GDM1 (cell line): Measurements from ENCODE around the gene PNPO.
"Not testable (repeated sequence)": the region's sequence is repeated elsewhere in the genome, so short reads cannot be mapped to it uniquely, and the experiment has no call there.

Experiments
- DNase-seq: peaks from one replicate; lab custom pipeline; 2025; lab: John Stamatoyannopoulos, UW

Gene PNPO

DNA sequence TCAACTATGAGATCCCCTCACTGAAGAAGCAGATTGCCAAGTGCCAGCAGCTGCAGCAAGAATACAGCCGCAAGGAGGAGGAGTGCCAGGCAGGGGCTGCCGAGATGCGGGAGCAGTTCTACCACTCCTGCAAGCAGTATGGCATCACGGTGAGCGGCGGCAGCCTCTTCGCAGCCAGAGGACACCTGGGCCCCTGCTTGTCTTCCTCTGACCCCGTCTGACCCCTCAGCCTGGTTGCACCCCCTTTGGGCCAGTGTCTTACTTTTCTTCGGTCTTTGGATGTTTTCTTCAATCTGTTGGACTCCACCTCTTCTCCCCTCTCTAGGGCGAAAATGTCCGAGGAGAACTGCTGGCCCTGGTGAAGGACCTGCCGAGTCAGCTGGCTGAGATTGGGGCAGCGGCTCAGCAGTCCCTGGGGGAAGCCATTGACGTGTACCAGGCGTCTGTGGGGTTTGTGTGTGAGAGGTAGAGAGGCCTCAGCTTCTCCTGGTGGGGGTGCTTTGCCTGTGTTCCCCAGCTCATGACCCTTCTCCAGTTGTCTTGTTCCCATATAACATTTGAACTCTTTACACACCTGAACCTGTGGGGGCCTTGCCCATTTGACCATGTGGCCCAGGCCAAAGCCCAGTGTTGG is 33.9 kb downstream of the PNPO start:
- no peak for DNase-seq

DNA sequence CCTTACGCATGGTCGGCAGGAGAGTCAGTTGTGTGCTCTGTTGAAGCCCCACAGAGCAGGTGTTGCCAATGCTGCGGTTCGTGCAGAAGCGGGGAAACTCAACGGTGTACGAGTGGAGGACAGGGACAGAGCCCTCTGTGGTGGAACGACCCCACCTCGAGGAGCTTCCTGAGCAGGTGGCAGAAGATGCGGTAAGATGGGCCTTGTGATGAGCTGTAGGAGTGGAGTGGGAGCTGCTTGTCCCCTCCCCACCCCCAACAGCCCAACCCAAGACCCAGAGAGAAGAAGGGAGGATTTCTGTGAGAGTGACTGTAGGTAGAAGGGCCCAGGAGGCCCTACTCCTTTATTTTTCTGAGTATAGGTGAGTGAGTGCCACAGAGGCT is 34.4 kb downstream of the PNPO start:
- no peak for DNase-seq

GRCh38 chr17:47978324-47978723 is 37.0 kb downstream of the PNPO start:
- peak; percentile 47 for DNase-seq

DNA sequence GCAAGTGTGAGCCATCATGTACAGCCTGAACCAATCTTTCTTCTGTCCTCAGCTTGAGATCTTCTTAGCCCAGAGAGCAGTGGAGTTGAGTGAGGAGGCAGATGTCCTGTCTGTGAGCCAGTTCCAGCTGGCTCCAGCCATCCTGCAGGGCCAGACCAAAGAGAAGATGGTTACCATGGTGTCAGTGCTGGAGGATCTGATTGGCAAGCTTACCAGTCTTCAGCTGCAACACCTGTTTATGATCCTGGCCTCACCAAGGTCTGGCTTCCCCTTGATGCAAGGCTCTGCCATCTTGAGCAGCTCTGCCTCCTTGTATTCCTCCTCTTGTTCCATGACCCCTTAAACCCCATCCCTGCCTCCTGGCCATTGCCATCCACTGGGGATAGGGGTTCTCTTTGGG is 39.2 kb downstream of the PNPO start:
- no peak for DNase-seq

DNA sequence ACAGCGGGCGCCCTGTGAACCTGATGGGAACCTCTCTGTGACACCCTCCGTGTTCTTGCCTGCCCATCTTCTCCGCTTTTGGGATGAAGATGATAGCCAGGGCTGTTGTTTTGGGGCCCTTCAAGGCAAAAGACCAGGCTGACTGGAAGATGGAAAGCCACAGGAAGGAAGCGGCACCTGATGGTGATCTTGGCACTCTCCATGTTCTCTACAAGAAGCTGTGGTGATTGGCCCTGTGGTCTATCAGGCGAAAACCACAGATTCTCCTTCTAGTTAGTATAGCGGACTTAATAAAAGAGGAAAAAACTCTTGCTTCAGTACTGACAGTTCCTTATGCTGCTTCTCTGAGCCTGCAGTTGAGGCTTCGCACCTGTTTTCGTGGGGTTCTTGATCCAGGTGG is 40.1 kb downstream of the PNPO start:
- peak; percentile 70 for DNase-seq

- DNase-seq, result no peak
Observed at GRCh38 chr17:47982091-47982617, 40.8 kb downstream of the PNPO start.

GRCh38 chr17:47982645-47983390 is 41.4 kb downstream of the PNPO start:
- DNase-seq, result no peak

- no peak for DNase-seq
Observed at GRCh38 chr17:47983492-47984223, 42.3 kb downstream of the PNPO start.

DNA sequence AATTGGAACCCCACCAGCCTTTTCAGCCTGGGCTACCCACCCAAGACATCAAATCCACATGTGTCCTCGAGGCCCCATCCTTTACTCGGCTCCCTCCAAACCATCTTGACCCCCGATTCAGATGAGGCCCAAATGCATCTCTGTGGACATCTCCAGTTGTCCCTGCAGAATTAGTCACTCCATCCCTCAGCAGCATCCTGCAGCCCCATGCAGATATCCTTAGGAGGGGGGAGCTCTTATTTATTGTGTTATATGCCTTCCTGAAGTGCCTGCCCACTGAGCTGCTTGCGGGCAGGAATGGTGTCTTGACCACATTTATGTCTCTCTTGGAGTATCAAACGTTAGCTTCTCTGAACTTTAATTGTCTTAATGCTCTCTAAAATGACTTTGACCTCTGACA is 45.1 kb downstream of the PNPO start:
- no peak for DNase-seq

DNA sequence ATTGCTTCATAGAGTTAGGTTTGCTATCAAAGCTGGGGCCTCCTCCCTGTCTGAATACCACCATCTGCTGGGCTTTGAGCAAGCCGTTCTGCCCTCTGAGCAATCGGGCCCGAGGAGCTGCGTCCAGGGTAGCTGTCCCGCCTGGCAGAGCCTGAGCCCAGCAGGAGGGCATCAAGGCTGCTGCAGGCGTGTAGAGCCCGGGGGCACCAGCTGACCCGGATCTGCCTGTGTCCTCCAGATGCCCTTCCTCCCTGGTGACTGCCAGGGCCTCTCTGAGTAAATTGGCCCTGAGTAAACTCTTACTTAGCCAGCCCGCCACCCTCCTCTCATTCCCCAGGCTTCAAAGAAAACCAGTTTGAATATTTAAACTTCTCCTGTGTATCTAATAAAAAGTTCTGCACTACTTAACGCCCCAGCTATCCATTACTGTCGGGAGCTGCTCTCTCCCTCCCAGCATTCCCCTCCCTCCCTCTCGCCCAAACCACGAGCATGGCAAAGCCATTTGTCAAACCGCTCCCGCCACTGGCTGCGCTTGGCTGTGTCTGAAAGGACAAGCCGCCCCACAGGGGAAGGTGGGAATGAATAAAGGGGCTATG is 46.0 kb downstream of the PNPO start:
- DNase-seq, result no peak

DNA sequence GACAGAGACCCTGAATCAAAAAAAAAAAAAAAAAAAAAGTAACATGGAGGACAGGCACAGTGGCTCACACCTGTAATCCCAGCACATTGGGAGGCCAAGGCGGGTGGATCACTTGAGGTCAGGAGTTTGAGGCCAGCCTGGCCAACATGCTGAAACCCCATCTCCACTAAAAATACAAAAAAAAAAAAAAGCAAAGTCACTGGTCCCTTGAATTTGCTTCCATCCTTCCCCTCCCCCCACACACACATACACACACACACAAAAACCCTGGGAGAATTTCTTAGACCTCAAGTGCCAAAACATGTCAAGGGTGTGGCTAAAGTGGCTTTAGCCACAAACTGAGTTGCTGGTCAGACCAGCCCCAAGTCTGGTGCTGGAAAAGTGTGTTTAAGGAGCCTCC is 47.1 kb downstream of the PNPO start:
- DNase-seq, result not testable (repeated sequence)

- DNase-seq, result no peak
Observed at GRCh38 chr17:47989159-47989558, 47.8 kb downstream of the PNPO start.

GRCh38 chr17:47989700-47990099 is 48.3 kb downstream of the PNPO start:
- no peak for DNase-seq

GRCh38 chr17:47990962-47991731 is 49.8 kb downstream of the PNPO start:
- DNase-seq, result no peak

DNA sequence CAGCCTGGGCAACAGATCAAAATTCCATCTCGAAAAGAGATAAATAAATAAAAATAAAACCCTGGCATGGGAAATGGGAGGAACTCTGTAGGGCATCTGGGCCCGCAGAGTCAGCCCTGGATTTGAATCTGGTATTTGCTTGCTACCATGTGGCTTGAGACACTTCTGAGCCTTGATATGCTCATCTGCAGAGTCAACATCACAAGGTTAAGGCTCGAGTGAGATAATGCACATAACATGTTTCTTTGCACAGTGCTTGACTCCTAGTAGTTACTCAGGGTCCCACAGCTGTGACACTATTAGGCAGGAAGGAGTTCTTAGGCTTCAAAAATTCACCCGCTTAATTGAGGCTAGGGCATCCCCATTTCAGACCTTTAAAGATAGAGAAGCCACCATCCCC is 50.8 kb downstream of the PNPO start:
- no peak for DNase-seq

GRCh38 chr17:47993031-47993564 is 51.7 kb downstream of the PNPO start:
- no peak for DNase-seq

- no peak for DNase-seq
Observed at GRCh38 chr17:47993964-47994363, 52.6 kb downstream of the PNPO start.

- no peak for DNase-seq
Observed at GRCh38 chr17:47994724-47995123, 53.4 kb downstream of the PNPO start.

- no peak for DNase-seq
Observed at GRCh38 chr17:47995241-47995935, 54.0 kb downstream of the PNPO start.

DNA sequence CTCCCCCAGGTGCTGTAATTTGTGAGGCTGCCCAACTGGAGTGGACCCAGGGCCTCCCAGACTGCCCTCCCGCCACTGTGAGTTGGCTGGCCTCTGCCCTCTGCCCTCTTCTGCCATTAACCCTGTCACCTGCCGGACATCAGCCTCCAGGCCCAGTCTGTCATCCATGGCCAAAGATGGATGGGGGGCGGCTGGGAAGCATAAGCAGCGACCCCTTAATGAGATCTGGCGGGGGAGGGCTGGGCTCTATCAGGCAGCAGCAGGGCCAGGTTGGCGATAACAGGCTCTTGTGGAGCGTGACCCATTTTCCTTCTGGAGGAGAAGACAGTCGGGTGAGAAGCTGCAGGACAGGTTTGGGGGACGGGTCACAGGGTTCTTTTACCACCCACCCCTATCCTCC is 54.8 kb downstream of the PNPO start:
- no peak for DNase-seq

DNA sequence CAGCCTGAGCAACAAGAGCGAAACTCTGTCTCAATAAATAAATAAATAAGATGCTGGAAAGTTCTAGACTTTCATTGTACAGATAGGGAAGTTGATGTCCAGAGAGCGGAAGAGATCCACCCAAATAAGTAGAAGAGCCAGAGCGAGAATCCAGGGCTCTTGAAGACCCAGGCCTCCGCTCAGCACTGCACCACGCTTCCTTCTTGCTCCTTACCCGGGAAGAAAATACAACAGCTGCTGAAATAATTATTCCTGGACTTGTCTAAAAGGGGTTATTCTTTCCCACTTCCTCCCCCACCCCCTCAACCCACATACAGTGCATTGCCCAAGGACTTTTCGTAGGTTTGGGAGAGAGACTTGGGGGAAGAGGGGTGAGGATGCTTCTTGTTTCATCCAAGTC is 56.2 kb downstream of the PNPO start:
- DNase-seq, result no peak
